Panc1 (cell line): ENCODE results near the gene AP4E1. TPM values are rescaled to one million over a fixed set of nuclear protein-coding genes. Genes with fewer than 3 reads are reported as not detected.

Experiments
- ATAC-seq: fragments of 200-7000 bp; cut with Tn5 transposase; 2 replicates; pipeline ENCODE4 v1.9.1; 2020; ENCODE audit warnings: mild to moderate bottlenecking, moderate library complexity
- BruUV-seq: library from RNA; stranded (reverse); fragments of 400-500 nt; replicated peaks from 2 replicates; lab custom pipeline; 2021; lab: Mats Ljungman, UMichigan
- CTCF ChIA-PET: fragments of 300-600 bp; sonication (Branson Sonifier 250); formaldehyde crosslinking; loops from one replicate; lab custom pipeline; 2022; ENCODE audit warnings: antibody characterized with exemption; lab: Charles Lee
- POLR2A ChIA-PET: fragments of 300-600 bp; sonication (Branson Sonifier 250); formaldehyde crosslinking; loops from one replicate; lab custom pipeline; 2022; ENCODE audit warnings: antibody characterized with exemption; lab: Charles Lee
- DNase-seq: peaks from one replicate; pipeline ENCODE4 v3.0.0-alpha.2; 2010; ENCODE audit warnings: low read depth, low spot score
- H3K27ac ChIP-seq: 2 replicates; pipeline ENCODE4 v1.5.1; 2011; ENCODE audit warnings: mild to moderate bottlenecking, low read length, inconsistent platforms
- H3K27me3 ChIP-seq: fragments of 200-500 bp; sonication (Bioruptor generic); 2 replicates; pipeline ENCODE4 v1.6.0; 2014; ENCODE audit warnings: low read length, inconsistent platforms; ENCODE audit not compliant: control insufficient read depth, insufficient read depth
- H3K36me3 ChIP-seq: fragments of 200-500 bp; sonication (Bioruptor generic); 2 replicates; pipeline ENCODE4 v1.5.1; 2014; ENCODE audit warnings: inconsistent platforms, mild to moderate bottlenecking, low read length, moderate library complexity; ENCODE audit not compliant: control insufficient read depth, insufficient read depth
- H3K4me1 ChIP-seq: 2 replicates; pipeline ENCODE4 v1.5.1; 2011; ENCODE audit warnings: inconsistent platforms, mild to moderate bottlenecking, low read length, moderate library complexity; ENCODE audit not compliant: control insufficient read depth, insufficient read depth
- H3K4me3 ChIP-seq, 2 experiments: 2 replicates each; pipeline ENCODE4 v1.5.1; 2011 to 2012; ENCODE audit warnings: low read depth in 2 of 2, low read length in 2 of 2, mild to moderate bottlenecking in 2 of 2, inconsistent platforms in 1 of 2, moderate library complexity in 1 of 2
- H3K9me3 ChIP-seq: fragments of 200-500 bp; sonication (Bioruptor generic); 2 replicates; pipeline ENCODE4 v1.5.1; 2014; ENCODE audit warnings: low read depth, mild to moderate bottlenecking, inconsistent platforms, low read length, moderate library complexity; ENCODE audit not compliant: control insufficient read depth, insufficient read depth
- POLR2AphosphoS5 ChIP-seq: IDR thresholded peaks from 2 replicates; pipeline ENCODE4 v1.6.1; 2012; ENCODE audit warnings: mild to moderate bottlenecking, low read depth, low read length, moderate library complexity
- SIN3A ChIP-seq: IDR thresholded peaks from 2 replicates; pipeline ENCODE4 v1.6.1; 2012; ENCODE audit warnings: low read depth, mild to moderate bottlenecking, low read length, moderate library complexity, borderline replicate concordance; ENCODE audit not compliant: insufficient read depth
- TCF7L2 ChIP-seq: IDR thresholded peaks from 2 replicates; pipeline ENCODE4 v1.6.1; 2011; ENCODE audit warnings: mild to moderate bottlenecking, low read depth, low read length, inconsistent platforms
- in situ Hi-C: cut with HindIII; loops from 2 replicates; pipeline ENCODE4 v1.10.0; 2016; ENCODE audit warnings: low sequenced_read_pairs, low pct_unique_long_range_greater_than_20kb
- intact Hi-C: fragments of 100-400 bp; cut with micrococcal nuclease; formaldehyde crosslinking; loops from one replicate; pipeline ENCODE4 v1.10.0; 2022; ENCODE audit not compliant: unreplicated experiment
- total RNA-seq: library from RNA; stranded (reverse); gene quantifications from one replicate; pipeline ENCODE4 v1.2.1, GENCODE V29; 2021; ENCODE audit not compliant: unreplicated experiment
- TF ChIP-seq, protein P1 (sequence below): fragments of 450-650 bp; IDR thresholded peaks from 2 replicates; pipeline ENCODE4 v1.5.1; 2017; ENCODE audit warnings: mild to moderate bottlenecking
- TF ChIP-seq, protein P2 (sequence below), 2 experiments: IDR thresholded peaks; 2 replicates each; pipeline ENCODE4 v1.6.1; 2011 to 2012; ENCODE audit warnings: low read depth in 2 of 2, control low read depth in 1 of 2, low read length in 1 of 2, mild to moderate bottlenecking in 1 of 2, moderate library complexity in 1 of 2; ENCODE audit not compliant: insufficient read depth in 1 of 2

The AP4E1 gene
- total RNA-seq, 1 experiment from 2014 or later = 13.6 TPM

GRCh38 chr15:50971542-50971941 lies 63.1 kb downstream of the AP4E1 start:
- CTCF ChIA-PET = no interaction called here
- no peak overlapping the region for H3K27ac ChIP-seq
- intact Hi-C loops = no loop called here
- POLR2A ChIA-PET = no interaction called here
- H3K27me3 ChIP-seq = no peaks in the 10 kb centered on the region
- H3K9me3 ChIP-seq = peaks cover 15% of the 10 kb centered on the region; the same call in 1 of the 2 replicates
- no peak for TF ChIP-seq POLR2AphosphoS5
- TF ChIP-seq, protein P1, sequence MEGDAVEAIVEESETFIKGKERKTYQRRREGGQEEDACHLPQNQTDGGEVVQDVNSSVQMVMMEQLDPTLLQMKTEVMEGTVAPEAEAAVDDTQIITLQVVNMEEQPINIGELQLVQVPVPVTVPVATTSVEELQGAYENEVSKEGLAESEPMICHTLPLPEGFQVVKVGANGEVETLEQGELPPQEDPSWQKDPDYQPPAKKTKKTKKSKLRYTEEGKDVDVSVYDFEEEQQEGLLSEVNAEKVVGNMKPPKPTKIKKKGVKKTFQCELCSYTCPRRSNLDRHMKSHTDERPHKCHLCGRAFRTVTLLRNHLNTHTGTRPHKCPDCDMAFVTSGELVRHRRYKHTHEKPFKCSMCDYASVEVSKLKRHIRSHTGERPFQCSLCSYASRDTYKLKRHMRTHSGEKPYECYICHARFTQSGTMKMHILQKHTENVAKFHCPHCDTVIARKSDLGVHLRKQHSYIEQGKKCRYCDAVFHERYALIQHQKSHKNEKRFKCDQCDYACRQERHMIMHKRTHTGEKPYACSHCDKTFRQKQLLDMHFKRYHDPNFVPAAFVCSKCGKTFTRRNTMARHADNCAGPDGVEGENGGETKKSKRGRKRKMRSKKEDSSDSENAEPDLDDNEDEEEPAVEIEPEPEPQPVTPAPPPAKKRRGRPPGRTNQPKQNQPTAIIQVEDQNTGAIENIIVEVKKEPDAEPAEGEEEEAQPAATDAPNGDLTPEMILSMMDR = no peak
- TF ChIP-seq, protein P2, sequence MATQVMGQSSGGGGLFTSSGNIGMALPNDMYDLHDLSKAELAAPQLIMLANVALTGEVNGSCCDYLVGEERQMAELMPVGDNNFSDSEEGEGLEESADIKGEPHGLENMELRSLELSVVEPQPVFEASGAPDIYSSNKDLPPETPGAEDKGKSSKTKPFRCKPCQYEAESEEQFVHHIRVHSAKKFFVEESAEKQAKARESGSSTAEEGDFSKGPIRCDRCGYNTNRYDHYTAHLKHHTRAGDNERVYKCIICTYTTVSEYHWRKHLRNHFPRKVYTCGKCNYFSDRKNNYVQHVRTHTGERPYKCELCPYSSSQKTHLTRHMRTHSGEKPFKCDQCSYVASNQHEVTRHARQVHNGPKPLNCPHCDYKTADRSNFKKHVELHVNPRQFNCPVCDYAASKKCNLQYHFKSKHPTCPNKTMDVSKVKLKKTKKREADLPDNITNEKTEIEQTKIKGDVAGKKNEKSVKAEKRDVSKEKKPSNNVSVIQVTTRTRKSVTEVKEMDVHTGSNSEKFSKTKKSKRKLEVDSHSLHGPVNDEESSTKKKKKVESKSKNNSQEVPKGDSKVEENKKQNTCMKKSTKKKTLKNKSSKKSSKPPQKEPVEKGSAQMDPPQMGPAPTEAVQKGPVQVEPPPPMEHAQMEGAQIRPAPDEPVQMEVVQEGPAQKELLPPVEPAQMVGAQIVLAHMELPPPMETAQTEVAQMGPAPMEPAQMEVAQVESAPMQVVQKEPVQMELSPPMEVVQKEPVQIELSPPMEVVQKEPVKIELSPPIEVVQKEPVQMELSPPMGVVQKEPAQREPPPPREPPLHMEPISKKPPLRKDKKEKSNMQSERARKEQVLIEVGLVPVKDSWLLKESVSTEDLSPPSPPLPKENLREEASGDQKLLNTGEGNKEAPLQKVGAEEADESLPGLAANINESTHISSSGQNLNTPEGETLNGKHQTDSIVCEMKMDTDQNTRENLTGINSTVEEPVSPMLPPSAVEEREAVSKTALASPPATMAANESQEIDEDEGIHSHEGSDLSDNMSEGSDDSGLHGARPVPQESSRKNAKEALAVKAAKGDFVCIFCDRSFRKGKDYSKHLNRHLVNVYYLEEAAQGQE (IDR thresholded peaks at IDR 0.05; ENCODE audit: insufficient read depth in 1 of 2, low read depth in 2 of 2, low read length in 1 of 2) = no peak
- no peaks in the 10 kb centered on the region for H3K4me1 ChIP-seq
- no peaks in the 10 kb centered on the region for H3K36me3 ChIP-seq
- ATAC-seq = no peak
- in situ Hi-C loops = no loop called here
- BruUV-seq = no TSS peak
- H3K4me3 ChIP-seq = no peak overlapping the region
- DNase-seq = no peak

DNA sequence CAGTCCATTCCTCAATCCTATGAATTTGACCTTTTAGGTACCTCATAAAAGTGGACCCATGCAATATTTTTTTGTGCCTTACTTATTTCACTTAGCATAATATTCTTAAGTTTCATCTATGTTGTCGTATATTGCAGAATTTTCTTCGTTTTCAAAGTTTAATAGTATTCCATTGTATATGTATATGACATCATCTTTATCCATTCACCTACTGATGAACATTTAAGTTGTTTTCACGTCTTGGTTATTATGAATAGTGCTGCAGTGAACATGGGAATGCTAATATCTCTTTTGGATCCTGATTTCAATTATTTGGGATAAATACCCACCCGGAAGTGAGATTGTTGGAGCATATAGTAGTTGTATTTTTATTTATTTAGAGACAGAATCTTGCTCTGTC lies 65.1 kb downstream of the AP4E1 start:
- ChIA-PET CTCF (no interaction called here), POLR2A (no interaction called here)
- Histone ChIP-seq H3K27ac (no peak overlapping the region), H3K4me3 (no peak overlapping the region), H3K36me3 (no peaks in the 10 kb centered on the region), H3K27me3 (no peaks in the 10 kb centered on the region), H3K9me3 (peaks cover 15% of the 10 kb centered on the region; the same call in 1 of the 2 replicates), H3K4me1 (no peaks in the 10 kb centered on the region)
- TF ChIP-seq TCF7L2 (no peak), SIN3A (no peak), POLR2AphosphoS5 (no peak)
- TF ChIP-seq, protein P2 (IDR thresholded peaks at IDR 0.05; ENCODE audit: insufficient read depth in 1 of 2, low read depth in 2 of 2, low read length in 1 of 2) = no peak
- TF ChIP-seq, protein P1 = no peak
- BruUV-seq = no TSS peak
- DNase-seq = no peak
- in situ Hi-C loops (no loop called here), intact Hi-C loops (no loop called here)
- no peak for ATAC-seq
